Osteocyte (in vitro differentiated cells): Measurements from ENCODE around the gene FNDC10. TPM values are rescaled to one million over a fixed set of nuclear protein-coding genes. Genes with fewer than 3 reads are reported as not detected.
"Not testable (repeated sequence)": the region's sequence is repeated elsewhere in the genome, so short reads cannot be mapped to it uniquely, and the experiment has no call there.

ENCODE experiments used
- DNase-seq: peaks from one replicate; pipeline ENCODE4 v3.0.0; 2021; ENCODE audit warnings: mixed read lengths; ENCODE audit not compliant: unreplicated experiment; ENCODE audit errors: extremely low spot score
- H3K27ac Mint-ChIP-seq: one replicate; pipeline ENCODE4 v1.8.0; 2021; ENCODE audit warnings: mild to moderate bottlenecking, mixed read lengths; ENCODE audit not compliant: unreplicated experiment
- H3K27me3 Mint-ChIP-seq: one replicate; pipeline ENCODE4 v1.8.0; 2021; ENCODE audit warnings: mixed read lengths; ENCODE audit not compliant: unreplicated experiment
- H3K36me3 Mint-ChIP-seq: one replicate; pipeline ENCODE4 v1.8.0; 2021; ENCODE audit warnings: mixed read lengths; ENCODE audit not compliant: unreplicated experiment
- H3K4me1 Mint-ChIP-seq: one replicate; pipeline ENCODE4 v1.8.0; 2021; ENCODE audit warnings: mixed read lengths; ENCODE audit not compliant: unreplicated experiment
- H3K4me3 Mint-ChIP-seq: one replicate; pipeline ENCODE4 v1.8.0; 2021; ENCODE audit warnings: mild to moderate bottlenecking, moderate library complexity, mixed read lengths; ENCODE audit not compliant: unreplicated experiment
- H3K9me3 Mint-ChIP-seq: one replicate; pipeline ENCODE4 v1.8.0; 2021; ENCODE audit warnings: mixed read lengths; ENCODE audit not compliant: unreplicated experiment
- total RNA-seq: library from RNA; stranded (reverse); gene quantifications from 2 replicates; pipeline ENCODE4 v1.2.1, GENCODE V29; 2021
- TF ChIP-seq, protein P1 (sequence below): fragments of 200-600 bp; sonication (generic); IDR thresholded peaks from 2 replicates; pipeline ENCODE4 v1.5.0; 2021; ENCODE audit warnings: antibody characterized with exemption, mild to moderate bottlenecking, moderate library complexity

FNDC10 gene
- total RNA-seq, 1 donor from 2014 or later: 25.6 TPM

DNA sequence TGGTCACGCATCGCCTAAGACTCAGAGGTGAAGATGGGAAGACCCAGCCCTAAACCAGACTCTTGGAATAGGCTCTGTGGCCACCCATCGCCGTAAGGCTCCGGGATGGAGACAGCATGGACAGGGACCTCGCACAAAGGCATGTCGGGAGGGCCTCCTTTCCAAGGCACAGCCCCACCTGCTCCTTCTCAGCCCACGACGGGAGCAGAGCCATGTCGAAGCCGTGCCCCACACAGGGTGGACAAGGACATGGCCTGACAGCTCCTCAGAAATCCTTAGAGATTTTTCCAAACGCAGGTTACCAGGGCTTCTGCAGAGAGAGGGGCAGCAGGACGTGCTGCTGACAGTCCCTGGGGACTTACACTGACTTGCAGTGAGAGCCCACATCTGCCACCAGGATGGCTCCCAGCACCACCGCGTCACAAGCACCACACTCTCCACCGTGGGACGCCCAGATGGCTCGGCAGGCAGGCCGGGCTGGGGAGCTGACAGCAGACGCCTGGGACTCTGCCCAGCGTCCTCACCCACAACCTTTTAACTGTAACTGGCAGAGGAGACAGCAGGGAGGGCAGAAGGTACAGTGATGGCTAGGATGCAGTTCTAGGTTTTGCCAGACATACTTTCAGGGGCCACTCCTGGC, 37.3 kb downstream of the FNDC10 start:
- H3K4me1 Mint-ChIP-seq: peaks cover 12% of the 10 kb centered on the region
- no peak for DNase-seq
- TF ChIP-seq, protein P1, sequence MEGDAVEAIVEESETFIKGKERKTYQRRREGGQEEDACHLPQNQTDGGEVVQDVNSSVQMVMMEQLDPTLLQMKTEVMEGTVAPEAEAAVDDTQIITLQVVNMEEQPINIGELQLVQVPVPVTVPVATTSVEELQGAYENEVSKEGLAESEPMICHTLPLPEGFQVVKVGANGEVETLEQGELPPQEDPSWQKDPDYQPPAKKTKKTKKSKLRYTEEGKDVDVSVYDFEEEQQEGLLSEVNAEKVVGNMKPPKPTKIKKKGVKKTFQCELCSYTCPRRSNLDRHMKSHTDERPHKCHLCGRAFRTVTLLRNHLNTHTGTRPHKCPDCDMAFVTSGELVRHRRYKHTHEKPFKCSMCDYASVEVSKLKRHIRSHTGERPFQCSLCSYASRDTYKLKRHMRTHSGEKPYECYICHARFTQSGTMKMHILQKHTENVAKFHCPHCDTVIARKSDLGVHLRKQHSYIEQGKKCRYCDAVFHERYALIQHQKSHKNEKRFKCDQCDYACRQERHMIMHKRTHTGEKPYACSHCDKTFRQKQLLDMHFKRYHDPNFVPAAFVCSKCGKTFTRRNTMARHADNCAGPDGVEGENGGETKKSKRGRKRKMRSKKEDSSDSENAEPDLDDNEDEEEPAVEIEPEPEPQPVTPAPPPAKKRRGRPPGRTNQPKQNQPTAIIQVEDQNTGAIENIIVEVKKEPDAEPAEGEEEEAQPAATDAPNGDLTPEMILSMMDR: no peak
- no peaks in the 10 kb centered on the region for H3K9me3 Mint-ChIP-seq
- no peak overlapping the region for H3K4me3 Mint-ChIP-seq
- no peak overlapping the region for H3K27ac Mint-ChIP-seq
- H3K27me3 Mint-ChIP-seq: no peaks in the 10 kb centered on the region
- peaks cover 31% of the 10 kb centered on the region for H3K36me3 Mint-ChIP-seq

DNA sequence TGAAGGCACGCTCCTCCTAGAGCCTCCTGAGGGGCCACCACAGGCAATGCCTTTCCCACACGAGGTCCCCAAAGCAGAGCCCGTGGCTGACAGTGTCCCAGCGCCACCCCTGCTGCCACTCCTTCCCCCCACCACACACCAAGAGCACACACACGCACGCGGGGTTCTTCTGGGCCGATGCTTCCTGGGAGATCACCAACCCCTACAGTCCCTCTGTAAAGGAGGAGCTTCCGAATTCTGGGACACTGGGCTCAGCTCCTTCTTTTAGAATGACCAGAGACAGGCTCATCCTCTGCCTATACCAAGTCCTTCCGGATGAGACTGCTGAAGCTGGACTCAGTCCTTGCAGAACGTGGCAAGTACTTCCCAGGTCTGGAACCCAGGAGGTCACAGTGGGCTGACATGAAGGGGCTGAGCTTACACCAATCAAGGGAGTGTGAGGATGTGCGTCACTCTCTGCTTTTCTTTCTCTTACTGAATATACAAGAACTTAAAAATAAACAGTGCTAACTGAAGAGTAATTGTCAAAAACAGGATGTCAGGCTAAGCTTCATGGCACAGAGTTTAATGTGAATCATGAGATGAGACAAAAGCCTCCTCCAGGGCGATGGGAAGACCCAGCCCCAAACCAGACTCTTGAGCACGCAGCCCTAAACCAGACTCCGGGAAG, 38.0 kb downstream of the FNDC10 start:
- no peak overlapping the region for H3K4me3 Mint-ChIP-seq
- peaks cover 31% of the 10 kb centered on the region for H3K36me3 Mint-ChIP-seq
- peaks cover 5% of the 10 kb centered on the region for H3K4me1 Mint-ChIP-seq
- no peak overlapping the region for H3K27ac Mint-ChIP-seq
- DNase-seq: no peak
- TF ChIP-seq, protein P1: no peak
- no peaks in the 10 kb centered on the region for H3K27me3 Mint-ChIP-seq
- no peaks in the 10 kb centered on the region for H3K9me3 Mint-ChIP-seq

DNA sequence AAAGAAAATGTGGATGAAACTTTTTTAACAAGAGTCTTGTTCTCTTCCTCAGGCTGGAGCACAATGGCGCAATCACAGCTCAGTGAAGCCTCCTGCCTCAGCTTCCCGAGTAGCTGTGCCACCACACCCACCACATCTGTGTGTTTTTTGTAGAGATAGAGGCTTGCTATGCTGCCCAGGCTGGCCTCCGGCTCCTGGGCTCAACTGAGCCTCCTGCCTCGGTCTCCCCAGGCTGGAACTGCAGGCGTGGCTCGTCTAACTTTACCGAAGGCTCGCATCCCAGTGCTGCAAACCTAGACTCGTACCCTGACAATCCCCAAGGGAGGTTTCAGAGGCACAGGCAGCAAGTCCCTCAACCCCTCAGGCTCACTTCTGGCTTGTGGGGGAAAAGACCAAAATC, 39.8 kb downstream of the FNDC10 start:
- Mint-ChIP-seq H3K4me1 (peaks cover 7% of the 10 kb centered on the region), H3K9me3 (no peaks in the 10 kb centered on the region), H3K27ac (no peak overlapping the region), H3K4me3 (no peak overlapping the region), H3K36me3 (peaks cover 28% of the 10 kb centered on the region), H3K27me3 (no peaks in the 10 kb centered on the region)
- TF ChIP-seq, protein P1: no peak
- DNase-seq: no peak

DNA sequence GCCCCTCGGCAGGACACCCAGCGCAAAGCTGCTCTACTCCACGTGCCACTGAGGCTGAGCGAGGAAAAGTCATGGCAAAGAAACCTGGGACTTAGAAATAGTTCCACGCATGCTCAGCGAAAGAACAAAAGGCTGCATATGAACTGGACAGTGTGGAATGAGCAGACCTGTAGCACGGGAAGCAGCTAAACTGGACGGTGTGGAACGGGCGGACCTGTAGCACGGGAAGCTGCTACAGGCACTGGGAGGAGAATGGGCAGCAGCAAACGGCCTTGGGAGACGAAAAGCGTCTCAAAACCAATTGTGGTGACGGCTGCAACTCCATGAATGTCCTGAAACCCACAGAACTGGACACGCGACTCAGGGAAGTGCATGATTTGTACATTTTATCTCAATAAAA, 40.9 kb downstream of the FNDC10 start:
- Mint-ChIP-seq H3K36me3 (peaks cover 18% of the 10 kb centered on the region), H3K4me1 (peaks cover 8% of the 10 kb centered on the region), H3K4me3 (no peak overlapping the region), H3K9me3 (no peaks in the 10 kb centered on the region), H3K27me3 (no peaks in the 10 kb centered on the region), H3K27ac (no peak overlapping the region)
- TF ChIP-seq, protein P1: no peak
- no peak for DNase-seq

DNA sequence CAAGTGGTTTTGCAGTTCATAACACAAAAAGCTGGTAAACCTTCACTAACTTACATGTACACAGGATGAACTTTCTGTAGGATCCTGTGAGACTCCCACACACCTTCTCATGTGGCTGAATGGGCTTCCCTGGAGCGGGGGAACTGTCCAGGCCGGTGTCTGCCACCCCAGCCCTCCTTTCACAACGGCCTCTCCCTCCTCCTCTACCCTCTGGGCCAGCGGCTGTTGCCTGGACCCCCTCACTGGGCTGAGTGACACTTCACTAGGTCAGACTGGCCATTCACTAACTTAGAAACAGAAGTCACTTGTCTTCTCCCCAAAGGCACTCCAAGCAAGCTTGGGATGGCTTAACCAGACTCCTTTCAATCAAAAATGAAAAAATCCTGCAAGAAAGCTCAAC, 41.3 kb downstream of the FNDC10 start:
- H3K4me3 Mint-ChIP-seq: no peak overlapping the region
- H3K27me3 Mint-ChIP-seq: no peaks in the 10 kb centered on the region

DNA sequence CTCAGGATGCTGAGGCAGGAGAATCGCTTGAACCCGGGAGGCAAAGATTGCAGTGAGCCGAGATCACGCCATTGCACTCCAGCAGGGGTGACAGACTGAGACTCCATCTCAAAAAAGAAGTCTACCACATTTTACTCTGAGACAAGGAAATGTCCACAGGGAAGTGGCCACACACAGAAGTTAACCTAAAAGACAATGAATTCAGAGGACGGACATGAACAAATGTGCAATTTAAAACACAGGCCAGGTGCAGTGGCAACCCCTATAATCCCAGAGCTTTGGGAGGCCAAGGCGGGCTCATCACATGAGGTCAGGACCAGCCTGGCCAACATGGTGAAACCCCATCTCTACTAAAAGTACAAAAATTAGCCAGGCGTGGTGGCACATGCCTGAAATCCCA, 42.2 kb downstream of the FNDC10 start:
- H3K4me1 Mint-ChIP-seq, H3K27ac Mint-ChIP-seq, H3K27me3 Mint-ChIP-seq, H3K4me3 Mint-ChIP-seq, DNase-seq, H3K9me3 Mint-ChIP-seq: not testable (repeated sequence)
- peaks cover 12% of the 10 kb centered on the region for H3K36me3 Mint-ChIP-seq

More for the DNA sequence above, 41.3 kb downstream of the FNDC10 start:
- Mint-ChIP-seq H3K4me1 (peaks cover 8% of the 10 kb centered on the region), H3K27ac (no peak overlapping the region), H3K9me3 (no peaks in the 10 kb centered on the region), H3K36me3 (peaks cover 14% of the 10 kb centered on the region)
- TF ChIP-seq, protein P1: no peak
- no peak for DNase-seq

DNA sequence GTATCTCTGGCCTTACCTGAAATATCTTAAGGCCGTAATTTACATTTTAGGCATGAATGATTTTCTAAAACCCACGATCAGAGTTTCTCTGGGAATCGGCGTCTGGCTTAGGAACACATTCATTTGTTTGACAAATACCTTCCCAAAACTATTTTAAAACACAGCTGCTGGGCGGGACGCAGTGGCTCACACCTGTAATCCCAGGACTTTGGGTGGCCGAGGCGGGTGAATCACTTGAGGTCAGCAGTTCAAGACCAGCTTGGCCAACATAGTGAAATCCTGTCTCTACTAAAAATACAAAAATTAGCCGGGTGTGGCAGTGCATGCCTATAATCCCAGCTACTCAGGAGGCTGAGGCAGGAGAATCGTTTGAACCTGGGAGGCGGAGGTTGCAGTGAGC, 43.0 kb downstream of the FNDC10 start:
- not testable (repeated sequence) for H3K9me3 Mint-ChIP-seq, DNase-seq, H3K27me3 Mint-ChIP-seq, H3K4me3 Mint-ChIP-seq, H3K27ac Mint-ChIP-seq, H3K4me1 Mint-ChIP-seq, H3K36me3 Mint-ChIP-seq
